GM21825 (cell line): ENCODE data around the gene CD40.

ENCODE experiments used
- ATAC-seq: cut with Tn5 transposase; IDR thresholded peaks from one replicate; pipeline ENCODE4 v1.9.1; 2021; ENCODE audit warnings: mild to moderate bottlenecking, moderate library complexity; ENCODE audit not compliant: unreplicated experiment

The CD40 gene

DNA sequence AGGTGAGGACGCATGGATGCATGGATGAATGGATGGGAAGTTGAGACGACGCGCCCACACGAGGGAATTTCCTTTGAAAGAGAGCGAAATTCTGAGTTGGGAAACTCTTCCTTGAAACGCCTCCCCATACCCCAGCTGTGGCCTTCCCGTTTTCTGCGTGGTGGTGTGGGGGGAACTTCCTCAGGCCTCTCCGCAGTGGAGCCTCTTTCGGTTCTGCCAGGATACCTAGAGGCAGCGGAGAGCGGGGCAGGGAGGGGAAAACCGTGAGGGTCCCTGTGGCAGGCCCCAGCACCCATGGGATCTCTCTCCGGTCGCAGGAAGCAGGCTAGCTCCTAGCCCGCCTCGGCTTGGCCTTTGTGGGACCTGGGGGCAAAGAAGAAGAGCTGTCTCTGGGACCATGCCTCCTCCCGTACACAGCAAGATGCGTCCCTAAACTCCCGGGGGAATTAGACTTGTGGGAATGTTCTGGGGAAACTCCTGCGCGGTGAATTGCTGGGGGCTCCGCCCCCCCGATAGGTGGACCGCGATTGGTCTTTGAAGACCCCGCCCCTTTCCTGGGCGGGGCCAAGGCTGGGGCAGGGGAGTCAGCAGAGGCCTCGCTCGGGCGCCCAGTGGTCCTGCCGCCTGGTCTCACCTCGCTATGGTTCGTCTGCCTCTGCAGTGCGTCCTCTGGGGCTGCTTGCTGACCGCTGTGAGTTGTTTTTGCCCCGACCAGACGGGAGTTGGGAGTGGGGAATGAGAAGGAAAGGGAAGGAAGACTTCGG is at the start of gene CD40:
Gene CD40, plus strand, starts transcription at position 611 of the 764 bp plus-strand sequence. Its CDS starts 30 bp downstream, at position 641.
- peak; percentile 63 for ATAC-seq

DNA sequence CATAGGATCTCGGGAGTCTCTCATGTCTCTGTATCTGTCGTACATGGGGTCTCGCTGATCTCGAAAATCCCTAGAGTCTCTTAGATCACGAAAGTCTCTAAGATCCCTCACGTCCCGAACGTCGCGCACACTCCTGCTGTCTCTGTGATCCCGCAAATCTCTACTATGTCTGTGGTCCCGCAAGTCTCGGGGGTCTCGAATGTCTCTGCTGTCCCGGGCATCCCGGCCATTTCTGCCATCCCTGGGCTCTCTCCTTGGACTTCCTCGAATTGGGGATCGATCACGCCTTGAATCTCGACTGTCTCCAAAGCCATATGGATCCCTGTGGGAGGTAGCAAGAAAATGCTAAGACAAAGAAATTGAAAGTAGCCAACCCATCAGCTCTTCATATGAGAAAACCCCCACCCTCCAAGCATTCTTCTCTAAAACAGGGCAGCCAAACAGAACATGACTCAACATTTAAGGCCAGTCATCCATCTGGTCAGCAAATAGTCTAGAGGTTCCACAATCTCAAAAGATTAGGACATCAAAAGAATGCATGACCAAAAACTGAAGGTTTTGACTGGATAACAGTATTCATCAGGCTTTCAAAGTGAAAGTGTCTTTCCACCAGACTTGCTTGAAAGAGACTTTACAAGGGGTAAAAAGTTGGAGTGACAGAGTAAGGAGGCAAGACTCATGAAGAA is 47.8 kb upstream of the CD40 start:
- ATAC-seq = no peak

DNA sequence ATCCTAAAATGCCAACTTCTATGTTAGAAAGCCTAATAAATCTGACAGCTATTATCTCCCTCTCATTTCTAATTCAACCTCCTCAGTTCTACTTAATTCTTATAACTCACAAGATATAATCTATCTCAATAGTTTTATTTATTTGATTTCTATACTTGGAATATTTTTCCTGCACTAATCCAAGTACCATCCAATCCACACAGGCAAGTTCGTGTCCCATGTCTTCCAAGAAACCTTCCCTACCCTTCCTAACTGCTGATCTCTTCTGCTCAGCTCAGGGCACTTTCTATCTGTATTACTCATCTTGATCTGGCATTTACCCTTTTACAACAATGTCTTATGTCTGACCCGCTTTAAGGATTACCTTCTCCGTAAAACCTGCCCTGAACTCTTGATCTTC is 46.5 kb upstream of the CD40 start:
- ATAC-seq = no peak

DNA sequence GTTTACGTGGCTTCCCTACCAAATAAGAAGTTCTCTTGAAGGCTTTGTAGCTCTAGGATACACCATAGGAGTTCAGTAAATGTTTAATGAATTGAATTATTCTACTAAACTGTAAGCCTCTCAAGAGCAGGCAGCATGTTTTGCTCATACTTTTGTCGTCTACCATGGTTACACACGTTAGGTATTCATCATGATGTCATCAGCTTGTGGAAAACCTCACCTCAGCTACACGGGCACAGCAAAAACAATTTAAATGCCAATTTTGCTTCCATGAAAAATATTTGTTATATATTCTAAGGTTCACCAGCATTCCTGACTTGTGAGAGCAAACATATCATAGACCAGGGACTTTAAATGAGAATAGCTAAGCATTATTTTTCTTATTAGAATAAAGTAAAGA is 45.1 kb upstream of the CD40 start:
- ATAC-seq = no peak

DNA sequence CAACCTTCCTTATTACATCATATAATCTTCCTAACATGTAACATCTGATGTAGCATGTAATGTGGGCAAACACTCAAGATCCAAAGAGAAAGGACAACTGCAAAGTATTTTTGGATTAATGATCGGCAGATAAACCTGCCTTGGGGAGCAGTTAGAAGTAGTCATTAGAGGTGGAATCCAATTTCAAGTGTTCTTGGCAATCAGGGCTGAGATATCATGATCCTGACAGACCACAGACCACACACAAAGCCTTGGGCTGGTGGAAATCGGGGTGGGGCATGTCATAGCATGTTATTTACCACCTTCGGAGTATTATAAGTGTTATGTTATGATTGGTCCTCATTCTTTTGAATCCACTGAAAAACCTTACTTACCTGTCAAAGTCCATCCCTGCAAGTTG is 44.7 kb upstream of the CD40 start:
- no peak for ATAC-seq

DNA sequence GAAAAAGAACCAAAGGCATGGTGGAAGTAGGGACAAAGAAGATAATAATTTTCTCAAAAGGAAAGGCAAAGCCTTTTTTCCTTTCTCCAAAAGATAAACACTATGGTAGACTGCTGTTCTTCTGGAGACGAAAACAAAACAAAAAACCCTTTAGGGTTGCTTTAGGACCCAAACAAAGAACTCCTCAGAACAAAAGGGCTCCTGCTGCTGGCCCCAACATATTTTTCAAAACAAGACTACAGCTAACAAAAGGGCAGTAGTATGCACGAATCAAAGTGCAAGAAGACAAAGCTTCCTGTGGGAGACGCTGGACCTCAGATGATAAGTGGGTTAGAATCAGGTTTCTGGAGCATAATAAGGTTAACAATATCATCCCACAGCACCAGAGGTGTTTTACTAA is 44.1 kb upstream of the CD40 start:
- ATAC-seq = no peak

DNA sequence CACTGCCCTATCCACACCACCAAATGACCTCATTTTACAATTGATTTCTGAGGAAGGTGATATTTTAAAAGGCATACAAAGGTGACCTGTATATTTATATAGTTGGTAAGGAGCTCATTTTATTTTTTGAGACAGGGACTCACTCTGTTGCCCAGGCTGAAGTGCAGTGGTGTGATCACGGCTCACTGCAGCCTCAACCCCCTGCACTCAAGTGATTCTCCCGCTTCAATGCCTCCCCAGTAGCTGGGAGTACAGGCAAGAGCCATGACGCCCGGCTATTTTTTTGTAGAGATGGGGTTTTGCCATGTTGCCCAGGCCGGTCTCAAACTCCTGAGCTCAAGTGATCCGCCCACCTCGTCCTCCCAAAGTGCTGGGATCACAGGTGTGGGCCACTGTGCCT is 41.3 kb upstream of the CD40 start:
- ATAC-seq = no peak

DNA sequence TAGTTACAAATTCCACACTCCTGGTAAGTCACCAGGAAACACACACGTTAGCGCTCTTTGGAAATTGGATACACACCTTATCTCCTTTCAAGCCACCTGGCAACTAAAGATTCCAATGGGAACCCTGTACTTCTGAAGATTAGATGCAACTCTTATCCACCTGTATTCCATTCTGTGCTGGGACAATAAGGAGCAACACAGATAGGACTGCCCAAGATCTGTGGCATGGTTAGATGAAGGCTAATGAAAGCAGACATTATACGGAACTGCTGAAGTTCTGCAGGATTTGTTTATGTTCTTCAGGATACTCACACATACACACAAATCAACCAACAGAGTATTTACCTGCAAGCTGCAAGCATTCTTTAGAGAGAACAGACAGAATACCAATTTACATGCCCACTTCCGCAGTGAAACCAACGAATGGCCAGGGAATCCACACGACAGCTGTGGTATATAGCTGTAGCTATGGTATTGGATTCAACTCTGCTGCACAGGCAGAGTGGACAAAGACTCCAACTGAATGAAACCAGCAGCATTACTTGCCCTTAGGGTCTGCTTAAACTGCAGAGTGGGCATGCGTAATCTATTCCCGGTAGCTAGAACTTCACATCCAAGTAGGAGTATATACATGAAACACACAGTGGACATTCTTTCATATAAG is 40.3 kb upstream of the CD40 start:
- no peak for ATAC-seq

DNA sequence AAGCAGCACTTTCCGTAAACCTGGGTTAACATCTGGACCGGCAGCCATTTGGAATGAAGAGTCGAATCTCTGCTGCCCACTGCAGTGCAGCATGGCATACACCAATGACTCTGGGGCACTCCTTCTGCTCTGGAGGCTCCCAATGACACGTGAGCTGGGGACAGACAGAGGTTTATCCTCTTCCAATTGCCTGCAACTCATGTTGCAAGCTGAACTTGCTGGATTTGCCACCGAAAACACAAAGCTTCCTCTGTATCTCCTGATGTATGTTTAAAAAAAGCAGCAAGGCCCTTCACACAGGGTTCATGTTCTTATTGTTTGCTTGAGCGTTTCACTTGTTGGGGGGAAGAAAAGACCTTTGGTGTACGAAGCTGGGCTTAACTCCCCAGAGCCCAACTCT is 39.2 kb upstream of the CD40 start:
- ATAC-seq = no peak

DNA sequence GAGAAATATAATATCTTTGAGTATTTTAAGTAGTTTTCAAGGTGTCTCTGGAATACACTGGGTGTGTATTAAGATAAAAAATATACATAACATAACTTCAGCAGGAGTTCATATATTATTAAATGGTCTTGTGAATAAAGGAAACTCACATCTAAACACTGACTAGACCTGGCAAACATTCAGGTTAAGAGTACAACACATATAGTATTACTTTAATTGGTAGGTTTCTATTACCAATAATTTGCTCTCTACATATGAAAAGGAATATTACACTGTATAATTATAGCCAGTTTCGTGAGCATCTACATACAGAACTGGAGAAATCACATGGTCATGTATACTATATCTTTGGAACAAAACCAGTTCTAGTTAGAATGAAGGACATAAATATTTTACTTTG is 37.0 kb upstream of the CD40 start:
- no peak for ATAC-seq

DNA sequence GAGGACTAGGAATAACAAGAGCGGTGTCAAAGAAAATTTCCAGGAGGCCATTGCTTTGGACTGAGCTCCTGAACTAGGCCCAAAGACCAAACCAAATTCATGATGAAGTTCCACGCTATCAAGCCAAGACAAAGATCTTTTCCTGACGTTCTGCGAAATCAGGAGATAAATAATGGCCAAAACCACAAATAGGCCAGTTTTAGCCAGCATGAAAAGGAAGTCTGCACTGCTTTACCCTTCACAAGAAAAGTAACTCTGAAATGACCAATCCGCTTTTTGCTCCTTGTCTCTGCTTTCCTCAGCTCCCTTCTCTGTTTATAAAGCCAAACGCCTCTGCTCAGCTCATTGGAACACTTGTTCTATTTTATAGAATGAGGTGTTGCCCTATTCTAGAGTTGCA is 35.0 kb upstream of the CD40 start:
- no peak for ATAC-seq

DNA sequence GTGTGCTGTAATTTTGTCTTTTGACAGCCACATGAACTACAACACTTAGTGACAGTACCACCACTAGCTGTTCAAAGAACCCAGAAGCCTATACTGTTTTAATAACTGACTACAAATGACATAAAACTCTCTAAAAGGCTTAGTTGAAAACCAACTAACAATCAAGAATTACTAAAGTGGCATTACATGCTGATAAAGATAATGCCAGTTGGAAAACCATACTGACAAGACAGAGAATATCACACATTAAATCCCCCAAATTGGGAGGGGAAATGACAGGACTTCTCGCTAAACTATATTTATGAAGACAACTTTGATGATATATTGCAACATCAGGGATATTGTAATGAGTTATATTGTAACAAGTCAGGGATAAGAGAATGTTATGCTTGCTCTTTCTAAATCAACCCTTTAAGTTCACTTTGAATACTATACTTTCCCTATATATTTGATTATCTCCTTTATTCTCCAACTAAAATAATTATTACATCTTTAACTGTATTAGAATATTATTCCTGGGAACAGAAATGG is 34.5 kb upstream of the CD40 start:
- ATAC-seq = no peak

DNA sequence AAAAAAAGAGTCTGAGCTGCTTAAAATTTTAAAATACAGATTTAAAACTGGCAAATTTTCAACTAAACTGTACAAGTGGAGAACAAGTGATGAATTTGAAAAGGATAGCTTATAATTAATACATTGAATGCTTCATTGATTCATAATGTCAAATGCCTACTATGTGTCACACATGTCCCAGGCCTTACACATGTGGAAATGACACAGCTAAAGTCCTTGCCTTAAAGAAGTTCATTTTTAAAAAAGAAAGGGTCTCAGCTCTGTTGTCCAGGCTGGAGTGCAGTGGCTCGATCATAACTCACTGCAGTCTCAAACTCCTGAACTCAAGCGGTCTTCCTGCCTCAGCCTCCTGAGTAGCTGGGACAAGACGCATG is 33.3 kb upstream of the CD40 start:
- ATAC-seq = no peak

DNA sequence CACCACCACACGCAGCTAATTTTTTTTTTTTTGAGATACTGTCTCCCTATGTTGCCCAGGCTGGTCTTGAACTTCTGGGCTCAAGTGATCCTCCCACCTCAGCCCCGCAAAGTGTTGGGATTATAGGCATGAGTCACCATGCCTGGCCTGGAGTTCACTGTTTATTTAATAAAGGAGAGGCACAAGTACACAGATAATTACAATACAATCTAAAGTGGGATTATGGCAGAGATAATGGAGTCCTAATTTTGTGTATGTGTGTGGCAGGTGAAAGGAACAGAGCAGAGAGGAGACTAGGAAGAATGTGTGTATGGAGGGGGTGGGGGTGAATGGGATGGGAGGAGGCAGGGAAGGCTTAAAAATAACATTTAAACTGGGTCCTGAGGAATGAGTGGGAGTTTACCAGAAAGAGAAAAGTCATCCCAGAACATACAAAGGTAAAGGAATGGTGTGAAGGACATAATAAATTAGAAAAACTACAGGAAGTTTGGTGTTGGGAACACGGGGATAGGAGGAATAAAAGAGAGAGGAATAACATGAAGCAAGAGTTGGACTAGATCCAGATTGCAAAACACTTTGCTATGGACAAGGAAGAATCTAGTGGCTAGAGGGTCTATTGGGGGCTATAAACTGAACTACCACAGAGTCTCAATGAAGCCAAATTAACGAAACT is 32.8 kb upstream of the CD40 start:
- no peak for ATAC-seq

DNA sequence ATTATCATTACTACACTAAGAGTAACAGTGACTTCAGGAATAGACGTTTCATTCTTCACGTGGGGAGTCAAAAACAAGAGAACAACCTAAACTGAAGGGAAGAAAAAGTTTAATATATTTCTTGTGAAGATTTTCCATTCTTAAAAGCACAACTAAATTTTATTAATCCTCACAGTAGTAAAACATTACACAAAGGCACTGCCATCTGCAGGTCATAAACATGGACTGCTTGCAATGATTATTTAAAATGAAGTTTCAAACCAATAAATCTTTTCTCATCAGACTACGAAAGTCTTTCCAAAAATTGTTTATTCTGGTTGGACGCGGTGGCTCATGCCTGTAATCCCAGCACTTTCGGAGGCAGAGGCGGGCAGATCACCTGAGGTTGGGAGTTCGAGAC is 31.0 kb upstream of the CD40 start:
- no peak for ATAC-seq

DNA sequence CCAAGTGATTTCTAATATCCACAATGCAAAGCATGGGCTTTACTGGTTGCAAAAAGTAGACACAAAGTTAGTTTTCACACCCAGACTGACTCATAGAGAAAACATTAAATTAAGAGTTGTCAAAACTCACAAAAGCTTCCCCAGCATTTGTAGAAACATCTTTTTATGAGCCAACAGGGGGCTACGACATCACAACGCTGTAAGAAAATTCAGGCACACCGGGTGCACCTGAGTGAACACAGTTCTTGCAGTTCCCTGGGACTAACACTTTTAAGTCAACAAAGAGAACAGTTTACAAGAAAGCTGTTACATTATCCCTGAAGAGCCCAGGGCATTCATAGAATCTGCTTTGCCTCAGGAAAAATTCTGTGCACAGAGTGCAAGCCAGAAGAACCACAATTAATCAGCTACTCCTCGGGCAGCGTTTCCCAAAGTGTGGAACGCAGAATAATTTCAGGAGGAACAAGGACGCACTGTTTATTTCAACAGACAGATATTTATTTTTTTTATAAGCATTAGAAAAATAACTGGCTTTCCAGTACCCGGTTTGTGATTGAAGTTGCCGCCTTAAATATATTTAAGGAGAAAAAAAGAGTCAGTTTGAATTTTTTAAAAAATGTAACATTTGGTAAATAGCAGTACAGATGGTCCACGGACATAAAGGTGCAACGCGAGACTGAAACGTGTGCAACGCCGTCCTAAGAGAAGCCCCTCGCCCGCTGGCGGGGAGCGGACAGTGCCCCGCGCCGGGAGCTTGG is 29.5 kb upstream of the CD40 start:
- no peak for ATAC-seq

DNA sequence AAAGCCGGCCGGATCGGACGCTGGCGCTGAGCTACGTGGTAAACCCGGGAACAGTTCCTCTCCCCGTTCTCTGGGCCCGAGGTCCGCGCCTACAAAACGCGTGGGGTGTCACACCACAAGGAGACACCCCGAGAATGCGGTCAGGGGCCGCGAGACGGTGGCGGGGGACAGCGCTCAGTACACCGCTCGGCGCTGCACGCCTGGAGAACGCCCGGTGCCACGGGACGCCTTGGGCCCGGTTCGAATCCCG is 29.0 kb upstream of the CD40 start:
- ATAC-seq = peak; percentile 5

DNA sequence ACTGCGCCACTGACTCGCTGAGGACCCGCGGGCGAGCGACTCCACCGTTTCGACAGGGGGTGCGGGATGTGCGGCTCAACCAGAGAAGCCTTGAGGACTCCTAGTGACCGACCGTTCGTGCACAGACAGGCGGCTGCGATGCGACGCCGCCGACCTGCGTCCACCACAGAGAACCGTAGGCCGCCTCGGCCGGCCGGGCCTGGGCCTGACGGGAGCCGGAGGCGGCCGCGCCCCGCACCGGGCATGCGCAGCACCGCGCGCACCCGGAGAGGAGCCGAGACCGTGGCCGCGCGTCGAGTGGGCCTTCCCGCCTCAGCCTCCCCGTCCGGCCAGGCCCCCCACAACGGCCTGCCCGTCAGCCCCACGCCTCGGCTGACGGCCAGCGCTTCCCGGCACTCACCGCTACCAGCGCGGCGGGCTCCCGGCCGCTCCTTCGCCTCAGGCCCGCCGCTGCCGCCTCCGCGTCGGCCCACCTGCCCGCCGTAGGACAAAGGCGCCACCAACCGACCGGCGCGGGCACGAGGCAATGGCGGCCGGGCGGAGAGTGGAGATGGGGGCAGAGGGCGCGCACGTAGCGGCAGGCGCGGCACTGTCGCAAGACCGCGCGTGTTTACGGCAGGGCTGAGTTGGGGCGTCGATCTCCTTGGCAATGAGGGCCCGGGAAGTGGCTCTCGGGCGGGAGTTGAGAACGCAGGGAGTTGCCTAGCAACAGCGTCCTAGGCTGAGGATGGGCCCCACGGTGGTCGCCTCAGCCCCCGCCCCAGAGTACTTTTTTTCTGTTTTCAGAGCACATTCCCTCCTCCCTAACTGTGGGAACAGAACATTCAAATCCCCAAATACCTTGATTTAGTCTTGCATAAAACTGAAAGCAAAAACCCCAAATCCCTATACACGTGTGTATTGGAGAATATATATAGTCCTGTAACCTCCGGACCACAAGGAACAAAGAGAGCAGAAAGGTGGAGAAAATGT is 28.4 kb upstream of the CD40 start, which contains the start of gene NCOA5:
Gene NCOA5, minus strand, starts transcription at position 546 of the 972 bp plus-strand sequence. CDS start 10,538 bp downstream, outside the sequence.
- ATAC-seq = peak; percentile 79
